BJ (cell line): ENCODE results near the gene HOMER1. TPM values are rescaled to one million over a fixed set of nuclear protein-coding genes. Genes with fewer than 3 reads are reported as not detected.

ENCODE experiments used
- CTCF ChIA-PET: fragments of 350-600 bp; formaldehyde crosslinking; extraction: SDS; loops from one replicate; lab custom pipeline; 2021; ENCODE audit warnings: antibody characterized with exemption, inconsistent platforms; lab: Yijun Ruan, JAX
- POLR2A ChIA-PET: fragments of 300-600 bp; sonication (Branson Sonifier 250); formaldehyde crosslinking; extraction: SDS; loops from one replicate; lab custom pipeline; 2021; ENCODE audit warnings: antibody characterized with exemption; lab: Charles Lee
- DNase-seq: peaks from one replicate; pipeline ENCODE4 v3.0.0-alpha.2; 2011; ENCODE audit warnings: low read depth
- H3K27me3 ChIP-seq: 2 replicates; pipeline ENCODE4 v1.6.0; 2011; ENCODE audit warnings: low read length; ENCODE audit not compliant: control insufficient read depth, insufficient read depth
- H3K36me3 ChIP-seq: 2 replicates; pipeline ENCODE4 v1.5.1; 2011; ENCODE audit warnings: low read length; ENCODE audit not compliant: control insufficient read depth, insufficient read depth
- H3K4me3 ChIP-seq: 2 replicates; pipeline ENCODE4 v1.5.1; 2011; ENCODE audit warnings: low read depth, mild to moderate bottlenecking, control low read depth, low read length
- CTCF ChIP-seq: IDR thresholded peaks from 2 replicates; pipeline ENCODE4 v1.5.1; 2011; ENCODE audit warnings: low read depth, mild to moderate bottlenecking, control low read depth, inconsistent platforms, low read length, moderate library complexity; ENCODE audit not compliant: insufficient read depth
- polyA plus RNA-seq: library from polyadenylated mRNA; depleted of rRNA; stranded (reverse); fragments of >200 nt; gene quantifications from 2 replicates; pipeline ENCODE4 v1.2.3, GENCODE V29; 2011

HOMER1 gene
- polyA plus RNA-seq, 1 experiment: 1.2 TPM

GRCh38 chr5:79546782-79547428 lies 33.0 kb upstream of the HOMER1 start:
- Histone ChIP-seq H3K4me3 (no peak overlapping the region), H3K27me3 (no peaks in the 10 kb centered on the region), H3K36me3 (no peaks in the 10 kb centered on the region)
- no peak for TF ChIP-seq CTCF
- POLR2A ChIA-PET: no interaction called here
- CTCF ChIA-PET: interaction anchor here (0.7 to 1.3 kb wide), 3 partner anchors 306 to 522 kb away, joined by 3 to 4 read pairs (median 3); no protein-coding TSS in a partner anchor
- no peak for DNase-seq

- H3K4me3 ChIP-seq: no peak overlapping the region
- ChIA-PET CTCF (no interaction called here), POLR2A (no interaction called here)
- no peak for TF ChIP-seq CTCF
- DNase-seq: no peak
- no peaks in the 10 kb centered on the region for H3K27me3 ChIP-seq
- no peaks in the 10 kb centered on the region for H3K36me3 ChIP-seq
Observed at GRCh38 chr5:79544131-79544530, 30.2 kb upstream of the HOMER1 start.

GRCh38 chr5:79540939-79541338 lies 27.0 kb upstream of the HOMER1 start:
- DNase-seq: no peak
- H3K36me3 ChIP-seq: no peaks in the 10 kb centered on the region
- ChIA-PET POLR2A (no interaction called here), CTCF (interaction anchor here (1.5 kb wide), 1 partner anchor 516 kb away, joined by 4 read pairs; no protein-coding TSS in a partner anchor)
- 0 out of 2 replicates have a peak, but pooled peaks cover 1% of the 10 kb centered on the region for H3K27me3 ChIP-seq
- TF ChIP-seq CTCF: no peak
- H3K4me3 ChIP-seq: no peak overlapping the region

GRCh38 chr5:79536193-79536906 lies 22.4 kb upstream of the HOMER1 start:
- ChIA-PET POLR2A (no interaction called here), CTCF (interaction anchor here (1.0 to 1.1 kb wide), 2 partner anchors 403 to 516 kb away, joined by 4 read pairs; no protein-coding TSS in a partner anchor)
- no peak for TF ChIP-seq CTCF
- Histone ChIP-seq H3K27me3 (0 out of 2 replicates have a peak, but pooled peaks cover 1% of the 10 kb centered on the region), H3K4me3 (no peak overlapping the region), H3K36me3 (no peaks in the 10 kb centered on the region)
- no peak for DNase-seq

GRCh38 chr5:79535477-79536192 lies 21.7 kb upstream of the HOMER1 start:
- CTCF ChIA-PET: interaction anchor here (0.6 to 1.1 kb wide), 3 partner anchors 67 to 515 kb away, joined by 3 to 4 read pairs (median 4); no protein-coding TSS in a partner anchor
- no peak for DNase-seq
- H3K36me3 ChIP-seq: no peaks in the 10 kb centered on the region
- POLR2A ChIA-PET: no interaction called here
- no peak for TF ChIP-seq CTCF
- H3K4me3 ChIP-seq: no peak overlapping the region
- H3K27me3 ChIP-seq: 0 out of 2 replicates have a peak, but pooled peaks cover 1% of the 10 kb centered on the region
